HG02852 (cell line): ENCODE measurements around the gene CNIH2.

Source experiments
- ATAC-seq: cut with Tn5 transposase; IDR thresholded peaks from one replicate; pipeline ENCODE4 v1.9.1; 2021; ENCODE audit warnings: mild to moderate bottlenecking, moderate library complexity; ENCODE audit not compliant: unreplicated experiment

Gene CNIH2

DNA sequence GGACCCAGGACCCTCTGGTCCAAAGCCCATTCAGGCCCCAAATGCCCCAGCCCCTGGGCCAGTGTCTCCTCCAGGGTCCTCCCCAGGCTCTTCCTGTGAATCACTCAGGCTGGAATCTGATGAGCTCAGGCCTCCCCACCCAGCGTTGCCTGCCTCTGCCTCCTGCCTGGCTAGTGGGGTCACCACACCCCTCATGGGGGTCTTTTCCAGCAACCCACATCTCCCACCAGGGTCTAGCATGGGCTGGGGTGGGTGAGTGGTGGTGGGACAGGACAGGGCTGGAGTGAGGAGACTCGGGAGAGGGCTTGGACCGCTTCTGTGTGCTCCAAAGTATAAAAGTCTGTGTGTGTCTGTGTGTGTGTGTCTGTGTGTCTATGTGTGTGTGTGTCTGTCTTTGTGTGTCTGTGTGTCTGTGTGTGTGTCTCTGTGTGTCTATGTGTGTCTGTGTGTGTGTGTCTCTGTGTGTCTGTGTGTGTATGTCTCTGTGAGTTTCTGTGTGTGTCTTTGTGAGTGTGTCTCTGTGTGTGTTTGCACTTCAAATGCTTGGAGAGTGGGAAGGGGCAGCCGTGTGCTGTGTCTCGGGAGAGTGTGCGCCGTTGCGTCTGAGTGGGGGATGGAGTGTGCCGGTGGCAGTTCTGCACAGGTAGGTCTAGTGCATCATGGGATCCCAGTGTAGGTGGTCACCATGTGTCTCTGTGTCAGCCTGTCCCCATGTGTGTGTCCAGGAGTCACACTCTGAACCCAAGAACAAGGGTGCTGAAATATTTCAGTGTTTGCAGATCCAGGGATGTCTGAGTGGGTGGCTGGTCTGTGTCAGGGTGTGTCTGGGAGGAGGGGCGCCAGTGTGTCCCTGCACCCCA, 49.4 kb downstream of the CNIH2 start:
- no peak for ATAC-seq

DNA sequence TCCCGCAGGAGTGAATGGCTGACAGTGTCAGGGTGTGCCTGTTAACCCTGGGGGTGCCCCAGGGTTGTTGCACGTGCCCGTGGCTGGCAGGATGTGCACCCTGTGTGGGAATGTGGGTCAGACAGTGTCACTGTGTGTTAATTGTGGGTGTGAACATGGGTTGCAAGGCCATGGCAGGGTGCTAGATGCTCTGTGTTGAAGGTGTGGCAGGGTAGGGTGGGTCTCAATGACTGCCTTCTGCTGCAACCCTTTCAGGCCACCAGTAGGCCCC, 50.0 kb downstream of the CNIH2 start:
- no peak for ATAC-seq

GRCh38 chr11:66328302-66329144, 50.5 kb downstream of the CNIH2 start:
- no peak for ATAC-seq

GRCh38 chr11:66329165-66329673, 51.2 kb downstream of the CNIH2 start:
- no peak for ATAC-seq

GRCh38 chr11:66330931-66331330, 53.0 kb downstream of the CNIH2 start:
- no peak for ATAC-seq

GRCh38 chr11:66331542-66332370, 53.8 kb downstream of the CNIH2 start:
- ATAC-seq: no peak

GRCh38 chr11:66332371-66333219, 54.6 kb downstream of the CNIH2 start:
- ATAC-seq: no peak

- no peak for ATAC-seq
These were observed 55.4 kb downstream of the CNIH2 start for GRCh38 chr11:66333220-66333877.
